ENCODE data around the gene ZNF225.
"Not testable (repeated sequence)": the region's sequence is repeated elsewhere in the genome, so short reads cannot be mapped to it uniquely, and the experiment has no call there.

ZNF225 gene

DNA sequence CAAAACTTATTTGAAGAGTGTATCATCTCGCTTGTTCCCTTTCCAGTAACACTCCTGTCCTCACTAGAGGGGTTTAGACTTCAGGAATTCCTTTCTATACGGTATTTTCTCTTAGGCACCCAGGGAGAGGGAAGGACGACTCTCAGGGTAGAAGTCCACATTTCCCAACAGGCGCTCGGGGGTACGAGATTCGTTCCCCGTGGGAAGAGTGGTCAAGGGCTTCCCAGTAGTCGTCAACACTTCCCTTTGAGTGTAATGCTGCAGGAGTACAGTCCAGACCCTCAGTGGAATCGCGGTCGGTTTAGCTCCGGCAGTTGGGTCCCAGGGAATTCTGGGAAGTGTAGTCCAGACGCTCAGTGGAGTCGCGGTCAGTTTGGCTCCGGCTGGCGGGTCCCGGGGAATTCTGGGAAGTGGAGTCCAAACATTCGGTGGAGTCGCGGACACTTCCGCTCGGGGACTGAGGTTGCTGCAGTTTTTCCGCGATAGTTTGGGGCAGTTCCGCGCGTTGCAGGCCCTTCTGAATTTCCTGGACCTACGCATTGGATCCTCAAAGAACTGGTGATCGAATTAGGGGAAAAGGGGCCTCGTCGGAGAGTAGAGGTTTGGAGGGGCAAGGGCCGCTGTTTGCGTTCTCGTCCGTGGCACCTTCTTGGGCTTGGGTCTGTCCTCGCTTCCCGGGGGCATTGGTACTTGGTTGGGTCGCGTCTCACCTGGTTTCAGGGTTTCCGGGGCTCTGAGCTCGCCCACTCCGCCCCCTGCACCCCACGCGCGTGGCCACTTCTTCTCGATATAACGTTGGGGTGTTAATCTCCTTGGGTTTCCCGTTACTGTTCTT, 19.1 kb upstream of the ZNF225 start, which contains the start of gene ZNF224:
TSS of gene ZNF224 (plus strand) at position 431 of the 835 bp plus-strand sequence. CDS start 3,513 bp downstream, outside the sequence.
- Histone ChIP-seq H3K36me3 (ENCODE audit: insufficient read depth, low read length) (peaks cover 23% of the 10 kb centered on the region), H3K27ac (no peak within 1 kb of the TSS), H3K4me3 (peak within 1 kb of the TSS; percentile 84), H3K9ac (ENCODE audit: insufficient read length) (peak within 1 kb of the TSS; percentile 78), H3K9me3 (ENCODE audit: low read depth, low read length) (no peaks in the 10 kb centered on the region)
- TF ChIP-seq EZH2 (IDR thresholded peaks at IDR 0.05) (no peak), POLR2AphosphoS5 (IDR thresholded peaks at IDR 0.05; ENCODE audit: borderline replicate concordance, low read depth, low read length) (peak; percentile 84), FOXP2 (optimal IDR thresholded peaks at IDR 0.05; ENCODE audit: control extremely low read depth, extremely low read length, insufficient read depth) (peak; percentile 71)
- no peak for DNase-seq (ENCODE audit: low read depth, low spot score)

GRCh38 chr19:44107751-44108150, 5.4 kb upstream of the ZNF225 start:
- no peak for DNase-seq (ENCODE audit: low read depth, low spot score)
- Histone ChIP-seq H3K4me3 (no peak overlapping the region), H3K9me3 (ENCODE audit: low read depth, low read length) (peaks cover 26% of the 10 kb centered on the region), H3K36me3 (ENCODE audit: insufficient read depth, low read length) (peaks cover 58% of the 10 kb centered on the region), H3K9ac (ENCODE audit: insufficient read length) (no peak overlapping the region), H3K27ac (no peak overlapping the region)
- TF ChIP-seq EZH2 (IDR thresholded peaks at IDR 0.05) (no peak), POLR2AphosphoS5 (IDR thresholded peaks at IDR 0.05; ENCODE audit: borderline replicate concordance, low read depth, low read length) (no peak), FOXP2 (optimal IDR thresholded peaks at IDR 0.05; ENCODE audit: control extremely low read depth, extremely low read length, insufficient read depth) (no peak)

GRCh38 chr19:44109458-44109857, 3.7 kb upstream of the ZNF225 start:
- Histone ChIP-seq H3K36me3 (ENCODE audit: insufficient read depth, low read length) (peaks cover 42% of the 10 kb centered on the region), H3K9me3 (ENCODE audit: low read depth, low read length) (peaks cover 26% of the 10 kb centered on the region), H3K4me3 (no peak overlapping the region), H3K27ac (no peak overlapping the region), H3K9ac (ENCODE audit: insufficient read length) (no peak overlapping the region)
- no peak for DNase-seq (ENCODE audit: low read depth, low spot score)
- TF ChIP-seq FOXP2 (optimal IDR thresholded peaks at IDR 0.05; ENCODE audit: control extremely low read depth, extremely low read length, insufficient read depth) (no peak), POLR2AphosphoS5 (IDR thresholded peaks at IDR 0.05; ENCODE audit: borderline replicate concordance, low read depth, low read length) (no peak)

GRCh38 chr19:44111910-44112463, 1.2 kb upstream of the ZNF225 start:
- Histone ChIP-seq H3K9ac (ENCODE audit: insufficient read length) (peak overlapping the region; percentile 71), H3K27ac (peak overlapping the region; percentile 43; the same call in 1 of the 2 replicates)
- DNase-seq (ENCODE audit: low read depth, low spot score) = no peak

DNA sequence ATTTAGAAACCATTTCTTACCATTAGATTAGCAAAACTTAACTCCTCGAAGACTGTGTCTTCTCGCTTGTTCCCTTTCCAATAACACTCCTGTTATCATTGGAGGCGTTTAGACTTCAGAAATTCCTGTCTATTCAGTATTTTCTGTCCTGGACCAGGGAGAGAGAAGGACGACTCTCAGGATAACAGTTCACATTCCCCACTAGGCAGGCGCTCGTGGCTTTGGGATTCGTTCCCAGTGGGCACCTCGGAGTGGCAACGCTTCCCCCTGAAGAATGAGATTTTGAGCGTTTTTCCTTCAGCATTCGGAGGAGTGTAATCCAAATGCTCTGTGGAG, 429 bp upstream of the ZNF225 start:
- Histone ChIP-seq H3K4me3 (peak overlapping the region; percentile 84), H3K36me3 (ENCODE audit: insufficient read depth, low read length) (peaks cover 17% of the 10 kb centered on the region), H3K27ac (no peak overlapping the region; the same call in 1 of the 2 replicates), H3K9me3 (ENCODE audit: low read depth, low read length) (peaks cover 10% of the 10 kb centered on the region), H3K9ac (ENCODE audit: insufficient read length) (peak overlapping the region; percentile 71)
- no peak for DNase-seq (ENCODE audit: low read depth, low spot score)
- TF ChIP-seq EZH2 (IDR thresholded peaks at IDR 0.05) (no peak), FOXP2 (optimal IDR thresholded peaks at IDR 0.05; ENCODE audit: control extremely low read depth, extremely low read length, insufficient read depth) (no peak), POLR2AphosphoS5 (IDR thresholded peaks at IDR 0.05; ENCODE audit: borderline replicate concordance, low read depth, low read length) (no peak)

More at GRCh38 chr19:44111910-44112463, 1.2 kb upstream of the ZNF225 start:
- peak overlapping the region; percentile 84 for H3K4me3 ChIP-seq
- H3K36me3 ChIP-seq (ENCODE audit: insufficient read depth, low read length) = peaks cover 25% of the 10 kb centered on the region
- TF ChIP-seq EZH2 (IDR thresholded peaks at IDR 0.05) (no peak), POLR2AphosphoS5 (IDR thresholded peaks at IDR 0.05; ENCODE audit: borderline replicate concordance, low read depth, low read length) (no peak), FOXP2 (optimal IDR thresholded peaks at IDR 0.05; ENCODE audit: control extremely low read depth, extremely low read length, insufficient read depth) (no peak)
- peaks cover 18% of the 10 kb centered on the region for H3K9me3 ChIP-seq (ENCODE audit: low read depth, low read length)

DNA sequence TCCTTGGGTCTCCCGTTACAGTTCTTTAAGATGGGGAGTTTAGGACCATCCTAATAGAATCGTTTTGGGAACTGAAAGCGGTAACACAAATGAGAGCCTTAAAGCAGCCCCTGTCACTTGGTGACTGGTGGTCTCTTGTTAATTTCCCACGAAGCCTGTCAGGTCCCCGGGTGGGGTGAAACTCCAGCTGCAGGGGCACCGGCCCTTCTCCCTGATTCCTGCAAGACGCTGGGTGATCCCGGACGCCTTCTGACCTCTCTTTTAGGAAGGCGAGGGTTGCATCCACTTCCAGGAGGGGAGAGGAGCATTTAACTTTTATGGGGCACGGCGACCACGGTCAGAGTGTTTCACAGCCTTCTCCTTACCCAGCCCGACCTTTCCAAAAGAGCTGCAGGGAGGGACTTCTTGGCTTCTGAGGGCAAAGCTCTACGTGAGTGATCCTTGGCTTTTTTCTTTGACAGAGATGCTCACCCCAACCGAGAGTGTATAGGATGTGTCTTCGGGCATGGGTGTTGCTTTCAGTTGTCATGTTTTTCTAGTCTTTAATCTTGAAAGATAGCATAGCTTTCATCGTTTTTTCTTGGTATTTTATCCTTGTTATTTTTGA, 688 bp downstream of the ZNF225 start:
- Histone ChIP-seq H3K9ac (ENCODE audit: insufficient read length) (peak overlapping the region; percentile 80), H3K27ac (no peak overlapping the region), H3K4me3 (peak overlapping the region; percentile 84), H3K36me3 (ENCODE audit: insufficient read depth, low read length) (peaks cover 16% of the 10 kb centered on the region), H3K9me3 (ENCODE audit: low read depth, low read length) (peaks cover 7% of the 10 kb centered on the region)
- TF ChIP-seq EZH2 (IDR thresholded peaks at IDR 0.05) (no peak), FOXP2 (optimal IDR thresholded peaks at IDR 0.05; ENCODE audit: control extremely low read depth, extremely low read length, insufficient read depth) (no peak), POLR2AphosphoS5 (IDR thresholded peaks at IDR 0.05; ENCODE audit: borderline replicate concordance, low read depth, low read length) (no peak)
- DNase-seq (ENCODE audit: low read depth, low spot score) = no peak

DNA sequence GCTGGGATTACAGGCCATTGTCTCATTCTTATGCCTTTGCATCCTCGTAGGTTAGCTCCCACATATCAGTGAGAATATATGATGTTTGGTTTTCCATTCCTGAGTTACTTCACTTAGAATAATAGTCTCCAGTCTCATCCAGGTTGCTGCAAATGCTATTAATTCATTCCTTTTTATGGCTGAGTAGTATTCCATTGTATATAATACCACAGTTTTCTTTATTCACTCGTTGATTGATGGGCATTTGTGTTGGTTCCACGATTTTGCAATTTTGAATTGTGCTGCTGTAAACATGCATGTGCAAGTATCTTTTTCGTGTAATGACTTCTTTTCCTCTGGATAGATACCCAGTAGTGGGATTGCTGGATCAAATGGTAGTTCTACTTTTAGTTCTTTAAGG, 8.0 kb downstream of the ZNF225 start:
- H3K9ac ChIP-seq (ENCODE audit: insufficient read length); H3K27ac ChIP-seq; H3K4me3 ChIP-seq; H3K9me3 ChIP-seq (ENCODE audit: low read depth, low read length); DNase-seq (ENCODE audit: low read depth, low spot score): not testable (repeated sequence)
- H3K36me3 ChIP-seq (ENCODE audit: insufficient read depth, low read length) = peaks cover 47% of the 10 kb centered on the region

GRCh38 chr19:44131955-44132354, 18.8 kb downstream of the ZNF225 start:
- Histone ChIP-seq H3K9ac (ENCODE audit: insufficient read length) (no peak overlapping the region), H3K27ac (no peak overlapping the region), H3K4me3 (no peak overlapping the region), H3K36me3 (ENCODE audit: insufficient read depth, low read length) (peaks cover 46% of the 10 kb centered on the region), H3K9me3 (ENCODE audit: low read depth, low read length) (peaks cover 3% of the 10 kb centered on the region; the same call in 1 of the 2 replicates)
- TF ChIP-seq FOXP2 (optimal IDR thresholded peaks at IDR 0.05; ENCODE audit: control extremely low read depth, extremely low read length, insufficient read depth) = no peak
- no peak for TF ChIP-seq POLR2AphosphoS5 (IDR thresholded peaks at IDR 0.05; ENCODE audit: borderline replicate concordance, low read depth, low read length)
- no peak for TF ChIP-seq EZH2 (IDR thresholded peaks at IDR 0.05)
- DNase-seq (ENCODE audit: low read depth, low spot score) = no peak

All from SK-N-MC (cell line).